Measurements from ENCODE around the gene SUSD3. TPM values are rescaled to one million over a fixed set of nuclear protein-coding genes. Genes with fewer than 3 reads are reported as not detected.

The SUSD3 gene
- total RNA-seq, 1 experiment from 2014 or later: 9.0 TPM

DNA sequence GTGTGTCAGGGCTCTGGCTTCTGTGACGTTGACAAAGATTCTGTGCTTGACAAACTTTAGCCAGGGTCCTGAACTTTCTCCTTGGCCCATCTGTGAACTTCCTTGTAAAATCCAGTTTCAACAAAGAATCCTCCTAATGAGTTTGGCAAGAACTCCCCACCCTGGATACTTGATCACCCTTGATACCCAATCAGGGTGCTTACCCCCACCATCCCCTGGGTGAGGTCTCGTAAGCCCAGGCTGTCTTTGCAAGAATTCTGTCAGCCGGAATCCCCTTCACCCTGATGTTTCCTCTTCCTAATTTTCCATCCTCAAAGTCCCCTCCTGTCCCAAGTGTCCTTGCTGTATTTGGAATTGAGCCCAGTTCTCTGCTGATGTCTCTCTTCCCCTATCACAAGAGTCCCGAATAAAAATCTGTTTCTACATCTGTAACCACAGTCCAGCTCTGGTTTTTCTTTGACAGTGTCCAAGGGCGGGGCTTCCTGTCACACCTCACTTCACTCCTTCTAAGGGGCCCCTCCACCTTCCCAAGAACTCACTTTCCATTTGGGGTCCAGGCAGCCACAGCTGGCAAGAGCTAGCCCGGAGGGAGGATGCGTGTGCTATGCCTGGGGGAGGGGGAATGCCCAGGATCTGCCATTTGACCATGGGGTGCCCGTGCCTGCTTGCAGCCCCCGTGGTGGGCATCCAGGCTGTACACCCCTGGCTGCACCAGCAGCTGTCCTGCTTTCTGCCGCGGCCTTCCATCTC, 34.8 kb downstream of the SUSD3 start:
- no peaks in the 10 kb centered on the region; a peak in 1 of 5 replicates for H3K9me3 Mint-ChIP-seq
- Histone ChIP-seq H3K79me1 (ENCODE audit: insufficient read depth, low read depth, low read length, poor library complexity, severe bottlenecking) (no peaks in the 10 kb centered on the region), H3K4ac (ENCODE audit: low read depth, low read length) (no peak overlapping the region), H3K27me3 (ENCODE audit: insufficient read depth, low read length) (no peaks in the 10 kb centered on the region), H3K56ac (ENCODE audit: insufficient read length, low read depth, low read length) (no peak overlapping the region), H3K4me2 (ENCODE audit: insufficient read depth, insufficient read length, low read length) (no peak overlapping the region), H3K9ac (ENCODE audit: extremely low read depth, insufficient read length, low read length) (no peak overlapping the region), H3K79me2 (ENCODE audit: insufficient read depth, low read length) (no peaks in the 10 kb centered on the region), H4K91ac (ENCODE audit: insufficient read length, low read depth, low read length) (no peak overlapping the region), H3K9me3 (ENCODE audit: control insufficient read depth, low read depth, low read length) (no peaks in the 10 kb centered on the region), H3K27ac (ENCODE audit: insufficient read length, low read depth, low read length) (no peak overlapping the region), H3K23me2 (ENCODE audit: insufficient read length, low read depth, low read length, poor library complexity, severe bottlenecking) (peaks cover 9% of the 10 kb centered on the region), H3K14ac (ENCODE audit: insufficient read depth, low read length) (no peak overlapping the region), H3K4me1 (ENCODE audit: insufficient read depth, low read length) (no peaks in the 10 kb centered on the region; the same call in 1 of the 2 replicates), H4K20me1 (ENCODE audit: control insufficient read depth, insufficient read depth, insufficient read length) (peaks cover 3% of the 10 kb centered on the region), H2AFZ (ENCODE audit: low read length) (no peak overlapping the region), H4K5ac (ENCODE audit: insufficient read length, low read depth, low read length) (no peak overlapping the region), H2BK15ac (ENCODE audit: low read depth, low read length) (no peak overlapping the region), H2BK5ac (ENCODE audit: insufficient read length, low read length) (no peak overlapping the region), H3K23ac (ENCODE audit: insufficient read length, low read depth, low read length) (no peak overlapping the region), H4K8ac (replicated peaks; ENCODE audit: insufficient read length, low read depth, low read length) (no peak overlapping the region), H2BK12ac (ENCODE audit: insufficient read length, low read depth, low read length) (no peak overlapping the region), H2BK120ac (ENCODE audit: low read depth, low read length, poor library complexity, severe bottlenecking) (no peak overlapping the region), H3T11ph (ENCODE audit: low read length) (no peak overlapping the region), H2AK5ac (ENCODE audit: insufficient read length, low read length) (no peak overlapping the region), H2BK20ac (ENCODE audit: low read depth, low read length, poor library complexity, severe bottlenecking) (no peak overlapping the region), H3K18ac (ENCODE audit: insufficient read length, low read depth, low read length) (no peak overlapping the region)
- no CpG with 5 or more reads among the region's 11 CpGs for WGBS (ENCODE audit: extremely low coverage, insufficient read length, low lambda C conversion rate)
- H3K36me3 Mint-ChIP-seq (ENCODE audit: insufficient read depth in 1 of 3, low read depth in 3 of 3): peaks cover 0 to 4% (median 2%) of the 10 kb centered on the region in 3 experiments; a peak in 1 of 7 replicates
- no peak overlapping the region for H3K4me3 Mint-ChIP-seq
- H3K27me3 Mint-ChIP-seq (ENCODE audit: low read depth): peaks cover 2% of the 10 kb centered on the region
- peaks cover 18 to 19% of the 10 kb centered on the region in 2 experiments for H3K4me1 Mint-ChIP-seq
- no peak overlapping the region; a peak in 1 of 7 replicates for H3K27ac Mint-ChIP-seq
- TF ChIP-seq, protein P1, sequence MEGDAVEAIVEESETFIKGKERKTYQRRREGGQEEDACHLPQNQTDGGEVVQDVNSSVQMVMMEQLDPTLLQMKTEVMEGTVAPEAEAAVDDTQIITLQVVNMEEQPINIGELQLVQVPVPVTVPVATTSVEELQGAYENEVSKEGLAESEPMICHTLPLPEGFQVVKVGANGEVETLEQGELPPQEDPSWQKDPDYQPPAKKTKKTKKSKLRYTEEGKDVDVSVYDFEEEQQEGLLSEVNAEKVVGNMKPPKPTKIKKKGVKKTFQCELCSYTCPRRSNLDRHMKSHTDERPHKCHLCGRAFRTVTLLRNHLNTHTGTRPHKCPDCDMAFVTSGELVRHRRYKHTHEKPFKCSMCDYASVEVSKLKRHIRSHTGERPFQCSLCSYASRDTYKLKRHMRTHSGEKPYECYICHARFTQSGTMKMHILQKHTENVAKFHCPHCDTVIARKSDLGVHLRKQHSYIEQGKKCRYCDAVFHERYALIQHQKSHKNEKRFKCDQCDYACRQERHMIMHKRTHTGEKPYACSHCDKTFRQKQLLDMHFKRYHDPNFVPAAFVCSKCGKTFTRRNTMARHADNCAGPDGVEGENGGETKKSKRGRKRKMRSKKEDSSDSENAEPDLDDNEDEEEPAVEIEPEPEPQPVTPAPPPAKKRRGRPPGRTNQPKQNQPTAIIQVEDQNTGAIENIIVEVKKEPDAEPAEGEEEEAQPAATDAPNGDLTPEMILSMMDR (conservative IDR thresholded peaks at IDR 0.05): no peak
- DNase-seq: no peak

All from H9 (cell line).